K562 (cell line): Measurements from ENCODE around the gene GAA. TPM values are rescaled to one million over a fixed set of nuclear protein-coding genes. Genes with fewer than 3 reads are reported as not detected.

Experiments
- ATAC-seq: fragments of 200-7000 bp; cut with Tn5 transposase; 3 replicates; pipeline ENCODE4 v1.9.1; 2020; ENCODE audit warnings: moderate library complexity
- BruUV-seq: library from RNA; stranded (reverse); fragments of 400-500 nt; replicated peaks from 2 replicates; lab custom pipeline; 2021; lab: Mats Ljungman, UMichigan
- CTCF ChIA-PET: fragments of 300-600 bp; formaldehyde crosslinking; extraction: SDS; loops from one replicate; lab custom pipeline; 2021; ENCODE audit warnings: low intra/inter-chr PET ratio; lab: Yijun Ruan, JAX
- POLR2A ChIA-PET: fragments of 300-600, 350-650 bp; sonication (Branson Sonifier 250); formaldehyde crosslinking; extraction: SDS; loops from one replicate; lab custom pipeline; 2021; ENCODE audit warnings: antibody characterized with exemption, inconsistent platforms; lab: Yijun Ruan, JAX
- DNase-seq, 4 experiments: peaks; one replicate each; pipeline versions ENCODE4 v3.0.0 to v3.0.0-alpha.2; 2011 to 2018; ENCODE audit warnings: low spot score in 3 of 4, mixed read lengths in 3 of 4; ENCODE audit errors: extremely low read depth in 1 of 4
- FAIRE-seq: peaks from 2 replicates; lab custom pipeline; 2011; peaks lifted over from hg19 to GRCh38; lab: Jason Lieb, UNC
- H2AFZ ChIP-seq: 2 replicates; pipeline ENCODE4 v1.6.0; 2011; ENCODE audit warnings: low read depth, low read length, control low read depth, inconsistent platforms
- H3K27ac ChIP-seq: fragments of 200-600 bp; 3 replicates; pipeline ENCODE4 v1.8.0; 2011; ENCODE audit warnings: low read depth, mild to moderate bottlenecking, control low read depth, inconsistent platforms, low read length, moderate library complexity, mixed read lengths; ENCODE audit errors: extremely low read depth
- H3K27me3 ChIP-seq, 2 experiments: fragments of 300-600 bp in 1 of 2; 2 replicates in 1 of 2; 3 replicates in 1 of 2; pipeline versions ENCODE4 v1.6.0 to v1.8.0; 2011; ENCODE audit warnings: inconsistent platforms in 2 of 2, low read length in 2 of 2, mild to moderate bottlenecking in 1 of 2, mixed read lengths in 1 of 2, moderate library complexity in 1 of 2; ENCODE audit not compliant: control insufficient read depth in 2 of 2, insufficient read depth in 2 of 2
- H3K36me3 ChIP-seq: fragments of 300-600 bp; 3 replicates; pipeline ENCODE4 v1.8.0; 2011; ENCODE audit warnings: mild to moderate bottlenecking, low read length, inconsistent platforms; ENCODE audit not compliant: control insufficient read depth, insufficient read depth
- H3K4me1 ChIP-seq, 2 experiments: fragments of 200-600 bp in 1 of 2; replicated peaks in 1 of 2; 2 replicates in 1 of 2; 3 replicates in 1 of 2; pipeline versions ENCODE4 v1.5.1 to v1.8.0; 2011; ENCODE audit warnings: inconsistent platforms in 2 of 2, low read length in 2 of 2, mild to moderate bottlenecking in 1 of 2, mixed read lengths in 1 of 2, moderate library complexity in 1 of 2; ENCODE audit not compliant: control insufficient read depth in 2 of 2, insufficient read depth in 2 of 2
- H3K4me2 ChIP-seq: 2 replicates; pipeline ENCODE4 v1.6.1; 2011; ENCODE audit warnings: low read length, control low read depth, inconsistent platforms, mixed read lengths; ENCODE audit not compliant: insufficient read depth
- H3K4me3 ChIP-seq: fragments of 200-600 bp; sonication (generic), shearing (Covaris generic); 2 replicates; pipeline ENCODE4 v1.5.1; 2016; ENCODE audit warnings: control low read depth, inconsistent platforms
- H3K79me2 ChIP-seq: fragments of 200-600 bp; 3 replicates; pipeline ENCODE4 v1.8.0; 2011; ENCODE audit warnings: low read length, inconsistent platforms; ENCODE audit not compliant: control insufficient read depth, insufficient read depth
- H3K9ac ChIP-seq, 2 experiments: 2 replicates each; pipeline versions ENCODE4 v1.6.0 to v1.6.1; 2011; ENCODE audit warnings: low read depth in 2 of 2, low read length in 2 of 2, control low read depth in 1 of 2, inconsistent platforms in 1 of 2, mild to moderate bottlenecking in 1 of 2, mixed read lengths in 1 of 2; ENCODE audit not compliant: insufficient read depth in 1 of 2
- H3K9me1 ChIP-seq: one replicate; pipeline ENCODE4 v1.6.0; 2011; ENCODE audit warnings: inconsistent platforms, mild to moderate bottlenecking, low read length, moderate library complexity; ENCODE audit not compliant: control insufficient read depth, insufficient read depth
- H3K9me3 ChIP-seq: replicated peaks from 2 replicates; pipeline ENCODE4 v1.5.1; 2011; ENCODE audit warnings: low read depth, low read length, inconsistent platforms; ENCODE audit not compliant: control insufficient read depth, insufficient read depth
- H4K20me1 ChIP-seq: replicated peaks from 2 replicates; pipeline ENCODE4 v1.6.1; 2011; ENCODE audit warnings: low read length, inconsistent platforms, mixed read lengths; ENCODE audit not compliant: control insufficient read depth, insufficient read depth
- CSDE1 ChIP-seq, 2 experiments: fragments of 450-650 bp; IDR thresholded peaks; 2 replicates each; pipeline ENCODE4 v1.6.1; 2016; ENCODE audit warnings: mild to moderate bottlenecking in 1 of 2
- GTF2E2 ChIP-seq: fragments of 200-800 bp; sonication (Bioruptor generic); IDR thresholded peaks from 2 replicates; pipeline ENCODE4 v1.6.1; 2016; ENCODE audit warnings: missing genetic modification characterization, missing compliant biosample characterization
- GTF2F1 ChIP-seq: IDR thresholded peaks from 2 replicates; pipeline ENCODE4 v1.6.1; 2011; ENCODE audit warnings: low read depth, low read length, improper control_type of control experiment
- HMG20A ChIP-seq: fragments of 450-650 bp; formaldehyde crosslinking; conservative IDR thresholded peaks from 2 replicates; pipeline ENCODE4 v1.4.0; 2020; ENCODE audit warnings: mild to moderate bottlenecking, mixed read lengths
- KLF10 ChIP-seq: fragments of 250-450 bp; sonication (Bioruptor Pico); IDR thresholded peaks from 2 replicates; pipeline ENCODE4 v1.6.1; 2021; ENCODE audit warnings: matching md5 sums
- RBM14 ChIP-seq: fragments of 200-400 bp; formaldehyde crosslinking; IDR thresholded peaks from 2 replicates; pipeline ENCODE4 v1.6.1; 2018; ENCODE audit warnings: low read depth, mild to moderate bottlenecking, low read length, moderate library complexity, borderline replicate concordance; ENCODE audit not compliant: insufficient read depth
- ZNF133 ChIP-seq: fragments of 250-450 bp; sonication (Bioruptor Pico); IDR thresholded peaks from 2 replicates; pipeline ENCODE4 v1.4.0; 2020; ENCODE audit warnings: mild to moderate bottlenecking
- ZNF184 ChIP-seq: sonication (generic); formaldehyde crosslinking; IDR thresholded peaks from 2 replicates; pipeline ENCODE4 v1.5.0; 2020; ENCODE audit warnings: missing genetic modification reagents
- ZNF57 ChIP-seq: fragments of 450-650 bp; formaldehyde crosslinking; IDR thresholded peaks from 2 replicates; pipeline ENCODE4 v1.4.0; 2020; ENCODE audit warnings: mild to moderate bottlenecking, moderate library complexity
- WGBS: fragments of 100-300 bp; shearing (Covaris generic); methylation state at CpG from one replicate; pipeline ENCODE4 v1.1.6; 2016; ENCODE audit warnings: low coverage, mixed read lengths; ENCODE audit not compliant: insufficient coverage; ENCODE audit errors: missing lambda C conversion rate; 5-methylcytosine and 5-hydroxymethylcytosine counted together
- in situ Hi-C: fragments of 300-500 bp; cut with MboI; formaldehyde crosslinking; loops from 4 replicates; pipeline ENCODE4 v1.15.0; 2018; ENCODE audit warnings: inconsistent platforms, mixed read lengths
- intact Hi-C: fragments of 100-400 bp; cut with micrococcal nuclease; formaldehyde crosslinking; loops from 2 replicates; pipeline ENCODE4 v1.14.2; 2022
- polyA plus RNA-seq, 8 experiments: library from polyadenylated mRNA; depleted of rRNA in 4 of 8; stranded (reverse) in 5 of 8; unstranded in 3 of 8; fragments of >200 nt; fragmentation: Nextera tagmentation in 2 of 8; fragmentation: Illumina TruSeq in 1 of 8; extraction: Ambion mirVana in 2 of 8; extraction: Trizol in 1 of 8; gene quantifications; 2 replicates each; pipeline versions ENCODE4 v1.2.1 to v1.2.3, GENCODE V29; 2011 to 2014; ENCODE audit warnings: inconsistent platforms in 1 of 8, missing spikeins in 1 of 8
- total RNA-seq, 7 experiments: library from RNA; depleted of rRNA in 6 of 7; stranded (reverse); fragments of >200 nt in 6 of 7; fragmentation: Illumina TruSeq in 2 of 7; extraction: Trizol in 2 of 7; gene quantifications; 2 replicates each; pipeline versions ENCODE4 v1.2.1 to v1.2.3, GENCODE V29; 2011 to 2021; ENCODE audit warnings: low replicate concordance in 1 of 7
- TF ChIP-seq, protein P1 (sequence below): fragments of 250-450 bp; sonication (Bioruptor Pico); IDR thresholded peaks from 2 replicates; pipeline ENCODE4 v1.4.0; 2020
- TF ChIP-seq, protein P2 (sequence below): IDR thresholded peaks from 3 replicates; pipeline ENCODE4 v1.6.1; 2011; ENCODE audit warnings: borderline replicate concordance, mild to moderate bottlenecking, moderate library complexity; ENCODE audit not compliant: insufficient read length; ENCODE audit errors: extremely low read depth

Gene GAA
- total and polyA plus RNA-seq, 9 of the 15 experiments (the other 6 are each of a cell fraction or from before 2014, with no cell fraction given), result 0.15 to 6.4 (median 1.7) TPM

DNA sequence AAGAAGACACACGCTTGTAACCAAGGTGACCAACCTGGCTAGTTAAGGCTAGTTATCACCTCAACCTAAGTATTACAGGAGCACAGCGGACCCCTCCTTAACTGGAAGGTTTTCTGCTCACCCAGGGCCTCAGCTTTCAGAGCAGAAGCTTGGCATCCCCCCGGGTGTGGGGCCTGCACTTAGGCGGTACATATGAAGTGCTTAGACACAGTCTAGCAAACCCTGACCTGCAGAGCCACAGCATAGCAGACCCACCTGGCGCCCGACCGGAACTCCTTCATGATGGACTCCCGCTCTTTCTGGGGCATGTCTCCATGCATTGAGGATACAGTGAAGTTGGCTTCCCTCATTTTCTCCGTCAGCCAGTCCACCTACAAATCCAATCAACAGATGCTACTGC lies 35.8 kb downstream of the GAA start:
- 0 out of 3 replicates have a peak, but pooled peaks cover under 1% of the 10 kb centered on the region for H3K79me2 ChIP-seq
- ATAC-seq (no peak), FAIRE-seq (peak; percentile 23), DNase-seq (no peak)
- TF ChIP-seq KLF10 (CRISPR knock-in tag), result no peak
- TF ChIP-seq HMG20A, result no peak
- no peak for TF ChIP-seq ZNF133 (CRISPR knock-in tag)
- no peak for TF ChIP-seq ZNF184 (CRISPR knock-in tag)
- no peak for TF ChIP-seq GTF2E2 (tag)
- TF ChIP-seq GTF2F1, result no peak
- TF ChIP-seq, protein P1, sequence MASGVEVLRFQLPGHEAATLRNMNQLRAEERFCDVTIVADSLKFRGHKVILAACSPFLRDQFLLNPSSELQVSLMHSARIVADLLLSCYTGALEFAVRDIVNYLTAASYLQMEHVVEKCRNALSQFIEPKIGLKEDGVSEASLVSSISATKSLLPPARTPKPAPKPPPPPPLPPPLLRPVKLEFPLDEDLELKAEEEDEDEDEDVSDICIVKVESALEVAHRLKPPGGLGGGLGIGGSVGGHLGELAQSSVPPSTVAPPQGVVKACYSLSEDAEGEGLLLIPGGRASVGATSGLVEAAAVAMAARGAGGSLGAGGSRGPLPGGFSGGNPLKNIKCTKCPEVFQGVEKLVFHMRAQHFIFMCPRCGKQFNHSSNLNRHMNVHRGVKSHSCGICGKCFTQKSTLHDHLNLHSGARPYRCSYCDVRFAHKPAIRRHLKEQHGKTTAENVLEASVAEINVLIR (CRISPR knock-in tag), result no peak
- no peak for TF ChIP-seq RBM14
- TF ChIP-seq, protein P2, sequence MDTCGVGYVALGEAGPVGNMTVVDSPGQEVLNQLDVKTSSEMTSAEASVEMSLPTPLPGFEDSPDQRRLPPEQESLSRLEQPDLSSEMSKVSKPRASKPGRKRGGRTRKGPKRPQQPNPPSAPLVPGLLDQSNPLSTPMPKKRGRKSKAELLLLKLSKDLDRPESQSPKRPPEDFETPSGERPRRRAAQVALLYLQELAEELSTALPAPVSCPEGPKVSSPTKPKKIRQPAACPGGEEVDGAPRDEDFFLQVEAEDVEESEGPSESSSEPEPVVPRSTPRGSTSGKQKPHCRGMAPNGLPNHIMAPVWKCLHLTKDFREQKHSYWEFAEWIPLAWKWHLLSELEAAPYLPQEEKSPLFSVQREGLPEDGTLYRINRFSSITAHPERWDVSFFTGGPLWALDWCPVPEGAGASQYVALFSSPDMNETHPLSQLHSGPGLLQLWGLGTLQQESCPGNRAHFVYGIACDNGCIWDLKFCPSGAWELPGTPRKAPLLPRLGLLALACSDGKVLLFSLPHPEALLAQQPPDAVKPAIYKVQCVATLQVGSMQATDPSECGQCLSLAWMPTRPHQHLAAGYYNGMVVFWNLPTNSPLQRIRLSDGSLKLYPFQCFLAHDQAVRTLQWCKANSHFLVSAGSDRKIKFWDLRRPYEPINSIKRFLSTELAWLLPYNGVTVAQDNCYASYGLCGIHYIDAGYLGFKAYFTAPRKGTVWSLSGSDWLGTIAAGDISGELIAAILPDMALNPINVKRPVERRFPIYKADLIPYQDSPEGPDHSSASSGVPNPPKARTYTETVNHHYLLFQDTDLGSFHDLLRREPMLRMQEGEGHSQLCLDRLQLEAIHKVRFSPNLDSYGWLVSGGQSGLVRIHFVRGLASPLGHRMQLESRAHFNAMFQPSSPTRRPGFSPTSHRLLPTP, result no peak
- no peak for TF ChIP-seq ZNF57 (CRISPR knock-in tag)
- TF ChIP-seq CSDE1 (IDR thresholded peaks at IDR 0.05), result no peak
- intact Hi-C loops (no loop called here), in situ Hi-C loops (no loop called here)
- BruUV-seq, result no TSS peak
- H3K9me3 ChIP-seq, result no peaks in the 10 kb centered on the region; the same call in 1 of the 2 replicates
- ChIA-PET CTCF (no interaction called here), POLR2A (interaction anchor here (0.7 kb wide), 1 partner anchor 1173 kb away, joined by 3 read pairs; no protein-coding TSS in a partner anchor)
- H3K9ac ChIP-seq, result no peak overlapping the region
- no peaks in the 10 kb centered on the region for H3K9me1 ChIP-seq
- H3K36me3 ChIP-seq, result peaks cover 92% of the 10 kb centered on the region
- H3K27me3 ChIP-seq, result no peaks in the 10 kb centered on the region
- H3K4me3 ChIP-seq, result no peak overlapping the region
- WGBS, result 91% methylated on average over 5 of the region's 9 CpGs
- no peak overlapping the region for H2AFZ ChIP-seq
- H4K20me1 ChIP-seq, result peaks cover 6% of the 10 kb centered on the region; the same call in 1 of the 2 replicates
- no peak overlapping the region for H3K27ac ChIP-seq
- no peaks in the 10 kb centered on the region for H3K4me1 ChIP-seq
- H3K4me2 ChIP-seq, result no peak overlapping the region
